Pancreas (tissue), 10 donors: ENCODE data around the gene RNF181. TPM values are rescaled to one million over a fixed set of nuclear protein-coding genes. Genes with fewer than 3 reads are reported as not detected.
"Not testable (repeated sequence)": the region's sequence is repeated elsewhere in the genome, so short reads cannot be mapped to it uniquely, and the experiment has no call there.

ENCODE experiments used
- ATAC-seq, 4 donors: fragments of 200-7000 bp; cut with Tn5 transposase; one replicate each; pipeline versions ENCODE4 v1.8.0 to v1.9.1; 2020; ENCODE audit warnings: mild to moderate bottlenecking in 4 of 4, moderate library complexity in 4 of 4
- DNase-seq, 6 donors: peaks; one replicate each; pipeline ENCODE4 v3.0.0-alpha.2; 2020
- FAIRE-seq: peaks from 2 replicates; lab custom pipeline; 2012; peaks lifted over from hg19 to GRCh38; lab: Jason Lieb, UNC
- H3K27ac ChIP-seq, 4 donors: fragments of 200-600 bp; sonication (generic); 1 replicate in 3 of 4; 2 replicates in 1 of 4; pipeline versions ENCODE4 v1.5.0 to v1.8.0; 2020
- H3K27me3 ChIP-seq, 4 donors: fragments of 200-600 bp; one replicate each; pipeline ENCODE4 v1.8.0; 2021
- H3K36me3 ChIP-seq, 3 donors: fragments of 200-600 bp; sonication (generic) in 1 of 3; one replicate each; pipeline versions ENCODE4 v1.5.0 to v1.8.0; 2020 to 2021
- H3K4me1 ChIP-seq, 3 donors: fragments of 200-600 bp; one replicate each; pipeline ENCODE4 v1.8.0; 2021
- H3K4me3 ChIP-seq, 4 donors: fragments of 200-600 bp; sonication (generic) in 2 of 4; one replicate each; pipeline versions ENCODE4 v1.5.0 to v1.8.0; 2020 to 2021
- H3K9me3 ChIP-seq, 4 donors: fragments of 200-600 bp; one replicate each; pipeline ENCODE4 v1.8.0; 2021
- CTCF ChIP-seq, 4 donors: fragments of 200-600 bp; sonication (generic) in 3 of 4; IDR thresholded peaks; one replicate each; pipeline versions ENCODE4 v1.5.0 to v1.8.0; 2021; ENCODE audit warnings: antibody characterized with exemption in 4 of 4
- WGBS, 2 donors: extraction: QIAGEN DNeasy Blood & Tissue Kit; methylation state at CpG; one replicate each; pipeline ENCODE4 v1.1.7; 2013; 5-methylcytosine and 5-hydroxymethylcytosine counted together
- intact Hi-C, 3 donors: fragments of 100-400 bp; cut with DNase I; formaldehyde crosslinking; loops; one replicate each; pipeline versions ENCODE4 v1.11.1 to v1.14.2; 2022
- polyA plus RNA-seq, 2 donors: library from polyadenylated mRNA; stranded (reverse); fragments of 200-250 nt; gene quantifications; one replicate each; pipeline ENCODE4 v1.2.3, GENCODE V29; 2013
- total RNA-seq, 6 donors: library from RNA; stranded (reverse); fragmentation: NEBNext Ultra II Directional in 4 of 6; extraction: Animal tissue kit (Norgen Biotek cat#: 25700) in 4 of 6; gene quantifications; one replicate each; pipeline versions ENCODE4 v1.2.1 to v1.2.4, GENCODE V29; 2021 to 2023
- donor health status: healthy with polysubstance abuse.
- donor health status: DM: no; HTN: no; CAD: no; lungs with moderate emphysema.
- donor health status: DM: no; HTN: no; CAD: no.
- donor health status: control.
- donor health status: control.
- donor health status: Bipolar disorder and iron deficiency.
- donor health status: DM: yes; HTN: yes; CAD: no.
- donor health status: DM: no; HTN: no; CAD: no.
- donor health status: DM: no; HTN: no; CAD: no.
- donor health status: DM: yes; HTN: yes; CAD: no.

The RNF181 gene
- total and polyA plus RNA-seq, 8 donors: 53.5 to 104 (median 65.5) TPM

- Histone ChIP-seq H3K36me3 (peaks cover 0 to 10% (median 9%) of the 10 kb centered on the region in 3 donors), H3K27me3 (no peaks in the 10 kb centered on the region), H3K4me1 (peaks cover 14 to 37% (median 34%) of the 10 kb centered on the region in 3 donors), H3K4me3 (no peak overlapping the region), H3K9me3 (no peaks in the 10 kb centered on the region), H3K27ac (no peak overlapping the region)
- ATAC-seq (no peak), FAIRE-seq (no peak), DNase-seq (no peak)
- WGBS, 2 donors: 73 to 77% methylated on average over 3 of the region's 3 CpGs
- no peak for TF ChIP-seq CTCF (IDR thresholded peaks at IDR 0.05)
- intact Hi-C loops: no loop called here
Measured at GRCh38 chr2:85600235-85600575, 4.7 kb downstream of the RNF181 start.

GRCh38 chr2:85600951-85601770, 5.6 kb downstream of the RNF181 start:
- ATAC-seq: no peak
- FAIRE-seq: no peak
- Histone ChIP-seq H3K27me3 (no peaks in the 10 kb centered on the region), H3K36me3 (peaks cover 0 to 10% (median 9%) of the 10 kb centered on the region in 3 donors), H3K4me1 (peaks cover 14 to 41% (median 40%) of the 10 kb centered on the region in 3 donors), H3K27ac (peak overlapping the region in 2 of 4 donors; percentile 80 to 81), H3K4me3 (peak overlapping the region; percentile 77 to 95 (median 84)), H3K9me3 (no peaks in the 10 kb centered on the region)
- TF ChIP-seq CTCF (IDR thresholded peaks at IDR 0.05): no peak
- no peak for DNase-seq
- 55 to 79% methylated on average over 6 of the region's 6 CpGs for WGBS, 2 donors
- intact Hi-C loops: no loop called here

- peak; percentile 77 to 89 (median 80) for DNase-seq
- H3K27me3 ChIP-seq: no peaks in the 10 kb centered on the region
- intact Hi-C loops: no loop called here
- TF ChIP-seq CTCF (IDR thresholded peaks at IDR 0.05): no peak
- peaks cover 0 to 10% (median 9%) of the 10 kb centered on the region in 3 donors for H3K36me3 ChIP-seq
- peaks cover 14 to 36% (median 32%) of the 10 kb centered on the region in 3 donors for H3K4me1 ChIP-seq
- peak; percentile 72 to 78 (median 74) for ATAC-seq
- peak overlapping the region; percentile 77 to 95 (median 84) for H3K4me3 ChIP-seq
- no peaks in the 10 kb centered on the region for H3K9me3 ChIP-seq
- FAIRE-seq: no peak
- 2 to 3% methylated on average over 26 to 36 of the region's 36 CpGs for WGBS, 2 donors
- peak overlapping the region; percentile 71 to 81 (median 79) for H3K27ac ChIP-seq
Measured at GRCh38 chr2:85601771-85602475, 6.4 kb downstream of the RNF181 start.

GRCh38 chr2:85602476-85603234, 7.1 kb downstream of the RNF181 start, which contains the start of gene TMEM150A:
TMEM150A (minus strand) TSS chr2:85602698; CDS start chr2:85601948, 750 bp downstream.
- peak; percentile 92 to 96 (median 95) for ATAC-seq
- H3K27ac ChIP-seq: peak within 1 kb of the TSS; percentile 71 to 81 (median 79)
- H3K9me3 ChIP-seq: no peaks in the 10 kb centered on the region
- H3K4me3 ChIP-seq: peak within 1 kb of the TSS; percentile 77 to 95 (median 84)
- intact Hi-C loops: no loop called here
- DNase-seq: peak; percentile 93 to 98 (median 95)
- peaks cover 14 to 32% (median 26%) of the 10 kb centered on the region in 3 donors for H3K4me1 ChIP-seq
- FAIRE-seq: no peak
- no peaks in the 10 kb centered on the region for H3K27me3 ChIP-seq
- H3K36me3 ChIP-seq: peaks cover 0 to 10% (median 5%) of the 10 kb centered on the region in 3 donors
- WGBS, 2 donors: 0% methylated on average over 51 to 73 of the region's 73 CpGs
- TF ChIP-seq CTCF (IDR thresholded peaks at IDR 0.05): peak; percentile 18 to 30 (median 28)

- intact Hi-C loops, FAIRE-seq, ATAC-seq, H3K36me3 ChIP-seq, H3K27ac ChIP-seq, H3K9me3 ChIP-seq, H3K27me3 ChIP-seq: not testable (repeated sequence)
- WGBS, 2 donors: 71 to 76% methylated on average over 3 of the region's 3 CpGs
- peaks cover 14 to 26% (median 26%) of the 10 kb centered on the region in 3 donors for H3K4me1 ChIP-seq
- peak overlapping the region in 2 of 4 donors; percentile 77 to 87 for H3K4me3 ChIP-seq
- peak in 1 of 6 donors; percentile 15 for DNase-seq
Measured at GRCh38 chr2:85604133-85604444, 8.5 kb downstream of the RNF181 start.
